Renal pelvis (tissue), 4 donors: Measurements from ENCODE around the gene COL23A1. TPM values are rescaled to one million over a fixed set of nuclear protein-coding genes. Genes with fewer than 3 reads are reported as not detected.

Experiments used
- DNase-seq: peaks from one replicate; pipeline ENCODE4 v3.0.0-alpha.2; 2013
- polyA plus RNA-seq, 3 donors: library from polyadenylated mRNA; unstranded; fragments of 120-200 nt; gene quantifications; one replicate each; pipeline ENCODE4 v1.2.1, GENCODE V29; 2013; ENCODE audit not compliant: insufficient read length in 3 of 3

COL23A1 gene
- polyA plus RNA-seq, 3 donors = 6.3 to 9.0 (median 7.1) TPM

DNA sequence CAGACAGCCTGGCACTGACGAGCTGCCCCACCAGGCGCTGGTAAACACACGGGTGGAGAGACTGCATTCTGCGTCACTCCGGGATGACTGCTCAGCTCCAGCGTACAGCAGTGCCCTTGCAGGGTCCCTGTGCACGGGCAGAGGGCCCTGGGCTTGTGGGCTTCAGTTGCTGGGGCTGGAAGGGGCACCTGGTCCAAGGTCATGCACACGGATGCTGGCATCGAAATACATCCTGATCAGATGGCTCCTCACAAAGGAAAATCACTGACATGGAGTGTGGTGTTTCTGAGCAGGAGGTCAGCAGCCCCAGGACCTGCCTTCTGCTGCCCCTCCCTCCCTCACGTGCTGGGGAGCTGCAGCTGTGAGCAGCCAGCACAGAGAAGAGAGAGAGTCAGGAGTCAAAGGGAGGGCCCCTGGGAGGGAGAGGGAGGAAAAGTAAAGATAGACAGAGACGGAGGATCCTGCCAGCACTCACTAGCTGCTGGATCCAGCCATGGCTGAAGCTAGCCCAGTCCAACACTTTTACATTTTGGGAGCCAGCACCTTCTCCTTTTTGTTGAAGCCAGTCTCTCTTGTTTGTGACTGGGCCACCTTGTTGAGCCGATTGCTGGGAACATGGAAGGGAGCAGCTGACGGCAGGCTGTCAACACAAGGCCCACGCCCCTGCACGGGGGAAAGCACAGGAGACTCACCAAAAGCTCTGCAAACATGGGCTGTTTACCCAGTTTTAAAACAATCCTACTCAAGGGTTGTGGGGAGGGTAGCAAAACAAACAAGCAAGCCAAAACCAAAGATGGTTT is 191.1 kb downstream of the COL23A1 start:
- DNase-seq = no peak

DNA sequence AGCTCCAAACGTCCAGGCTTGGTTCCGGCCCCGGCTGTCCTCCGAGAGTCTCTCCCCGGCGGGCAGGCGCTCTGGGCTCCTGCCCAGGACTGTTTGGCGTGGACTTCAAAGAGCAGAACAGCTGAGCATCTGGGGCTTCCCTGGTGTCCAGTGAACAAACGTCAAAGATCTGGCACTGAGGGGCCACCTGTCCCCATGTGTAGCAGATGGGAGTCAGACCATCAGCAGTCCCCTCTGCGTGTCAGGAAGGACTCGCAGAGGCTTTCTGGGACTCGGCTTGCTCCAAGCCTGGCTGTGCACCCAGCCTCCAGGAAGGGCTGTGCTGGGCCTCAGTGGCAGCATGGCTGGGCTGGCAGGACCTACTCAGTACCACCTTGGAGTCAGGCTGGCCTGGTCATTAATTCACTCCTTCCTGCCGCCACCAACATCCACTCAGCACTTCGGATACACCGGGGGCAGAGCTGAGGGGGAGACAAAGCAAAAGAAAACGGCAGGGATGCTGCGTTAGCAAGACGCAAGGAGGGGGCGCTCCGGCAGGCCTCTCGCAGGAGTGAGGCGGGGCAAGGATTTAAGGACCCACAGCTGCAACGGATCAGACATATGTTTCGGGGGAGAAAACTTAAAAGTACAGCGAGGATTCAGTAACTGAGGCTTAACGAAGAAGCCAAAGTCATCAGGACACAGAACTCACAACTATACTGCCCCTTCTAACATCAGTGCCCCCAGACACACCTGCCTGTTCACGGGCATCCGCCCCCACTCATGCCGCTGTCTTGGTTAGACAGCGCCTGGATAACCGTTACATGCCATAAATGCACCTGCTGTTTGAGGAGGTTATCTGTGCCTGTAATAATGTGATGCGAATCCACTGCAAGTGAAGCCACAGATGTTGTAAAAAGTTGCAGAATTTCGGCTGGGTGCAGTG is 193.1 kb downstream of the COL23A1 start:
- peak; percentile 68 for DNase-seq

DNA sequence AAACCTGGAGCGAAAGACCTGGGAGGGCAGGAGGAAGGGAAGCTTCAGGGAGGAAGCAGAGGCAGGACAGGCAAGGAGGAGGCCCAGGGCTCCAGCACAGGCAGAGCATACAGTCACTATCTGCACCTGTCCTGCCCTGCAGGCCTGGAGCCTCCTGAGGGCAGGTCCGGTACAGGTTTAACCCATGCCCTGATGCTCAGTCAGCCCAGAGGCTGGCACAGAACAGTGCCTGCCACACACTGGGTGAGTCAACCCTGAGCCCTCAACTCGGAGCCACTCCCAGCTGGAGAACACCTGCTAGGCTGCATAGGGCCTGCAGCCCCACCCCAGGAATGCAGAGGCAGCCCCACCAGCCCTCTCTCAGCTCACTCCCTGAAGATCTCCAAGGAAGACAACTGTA is 196.1 kb downstream of the COL23A1 start:
- no peak for DNase-seq

DNA sequence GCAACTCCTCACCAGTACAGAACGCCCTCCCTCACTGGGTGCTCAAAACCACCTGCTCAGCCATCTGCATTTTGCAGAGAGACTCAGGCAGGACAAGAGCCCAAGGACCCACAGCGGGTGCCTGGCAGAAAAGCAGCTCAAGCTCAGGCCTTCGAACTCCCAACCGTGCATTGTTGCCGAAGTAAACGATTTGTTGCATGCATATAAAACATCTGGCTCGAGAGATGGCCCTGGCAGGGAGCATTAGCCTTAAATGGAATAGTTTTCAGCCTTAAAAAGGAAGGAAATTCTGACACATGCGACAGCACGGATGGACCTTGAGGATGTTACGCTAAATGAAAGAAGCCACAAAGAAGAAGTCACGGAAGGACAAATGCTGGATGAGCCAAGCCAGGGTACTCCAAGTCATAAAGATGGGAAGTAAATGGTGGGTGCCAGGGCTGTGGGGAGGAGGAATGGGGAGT is 197.2 kb downstream of the COL23A1 start:
- no peak for DNase-seq

DNA sequence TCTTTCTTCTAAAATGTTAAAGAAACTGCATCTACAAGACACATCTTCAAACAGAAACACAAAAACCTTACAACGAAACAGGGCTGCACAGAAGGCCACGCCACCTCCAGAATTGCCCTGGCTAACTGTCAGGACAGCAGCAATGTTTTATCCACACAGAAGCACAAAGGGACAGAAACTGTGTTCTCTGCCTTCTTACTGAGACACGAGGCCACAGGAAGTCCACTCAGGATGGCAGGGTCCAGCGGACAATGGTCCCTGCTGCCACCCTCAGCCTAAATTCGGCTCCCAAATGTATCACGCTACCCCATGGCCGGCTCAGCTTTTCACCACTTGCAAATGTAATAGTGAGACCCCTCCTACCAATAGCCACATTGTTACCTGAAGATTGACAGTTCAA is 197.8 kb downstream of the COL23A1 start:
- DNase-seq = no peak

DNA sequence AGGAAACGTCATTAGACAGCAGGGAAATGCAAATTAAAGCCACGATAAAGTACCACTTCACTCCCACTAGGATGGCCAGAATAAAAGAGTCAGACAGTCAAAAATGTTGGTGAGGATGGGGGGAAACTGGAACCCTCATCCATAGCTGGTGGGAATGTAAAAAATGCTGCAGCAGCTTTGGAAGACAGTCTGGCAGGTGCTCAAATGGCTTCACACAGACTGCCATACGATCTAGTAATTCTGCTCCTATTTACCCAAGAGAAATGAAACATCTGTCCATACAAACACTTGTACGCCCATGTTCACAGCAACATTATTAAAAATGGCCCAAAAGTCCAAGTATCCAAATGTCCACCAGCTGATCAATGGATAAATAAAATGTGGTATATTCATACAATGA is 198.7 kb downstream of the COL23A1 start:
- no peak for DNase-seq

DNA sequence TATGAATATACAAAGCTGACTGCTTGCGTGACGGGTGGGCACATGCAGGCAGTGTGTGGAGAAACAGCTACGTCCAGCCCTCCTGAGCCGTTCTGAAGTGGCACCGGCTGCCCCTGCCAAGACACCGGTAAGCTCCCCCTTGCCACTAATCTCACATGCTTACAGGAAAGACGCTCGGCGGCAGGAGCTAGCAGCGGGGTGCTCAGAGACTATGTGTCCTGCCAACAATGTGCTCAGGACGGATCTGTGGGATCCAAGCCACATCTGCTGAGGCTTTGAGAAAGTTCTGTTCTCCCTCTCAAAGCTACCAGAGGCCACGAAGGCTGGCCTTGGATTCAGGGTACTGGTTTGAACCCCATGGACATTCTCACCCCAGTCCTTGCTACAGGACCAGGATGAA is 200.4 kb downstream of the COL23A1 start:
- DNase-seq = no peak

DNA sequence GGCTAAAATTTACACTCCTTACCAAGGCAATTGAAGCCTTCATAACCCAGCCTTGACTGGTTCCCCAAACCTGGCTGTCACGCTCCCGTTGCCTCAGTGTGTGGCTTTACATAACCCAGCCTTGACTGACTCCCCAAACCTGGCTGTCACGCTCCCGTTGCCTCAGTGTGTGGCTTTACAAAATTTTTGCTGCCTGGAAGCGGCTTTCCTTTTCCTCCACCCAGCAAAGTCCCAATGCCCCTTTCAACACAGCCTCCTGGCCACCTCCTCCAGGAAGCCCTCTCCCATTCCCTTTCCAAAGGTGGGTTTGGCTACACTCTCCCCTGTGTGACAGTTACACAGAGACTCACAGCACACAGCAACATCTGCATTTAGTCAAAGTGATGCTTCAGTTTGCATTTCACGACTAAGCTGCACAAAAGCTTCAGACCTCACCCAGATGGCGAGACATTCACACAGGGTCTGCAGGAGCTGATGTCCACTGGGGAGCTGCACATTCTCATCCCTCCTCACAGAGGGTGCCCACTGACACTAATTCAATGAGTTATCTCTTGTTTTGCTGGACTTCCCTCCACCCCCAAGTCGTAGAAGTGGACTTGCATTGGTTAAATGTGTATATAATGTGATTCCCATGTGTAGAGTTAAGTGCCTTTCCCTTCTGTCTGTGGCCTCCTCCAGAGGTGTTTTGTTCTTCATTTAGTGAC is 201.0 kb downstream of the COL23A1 start:
- no peak for DNase-seq

DNA sequence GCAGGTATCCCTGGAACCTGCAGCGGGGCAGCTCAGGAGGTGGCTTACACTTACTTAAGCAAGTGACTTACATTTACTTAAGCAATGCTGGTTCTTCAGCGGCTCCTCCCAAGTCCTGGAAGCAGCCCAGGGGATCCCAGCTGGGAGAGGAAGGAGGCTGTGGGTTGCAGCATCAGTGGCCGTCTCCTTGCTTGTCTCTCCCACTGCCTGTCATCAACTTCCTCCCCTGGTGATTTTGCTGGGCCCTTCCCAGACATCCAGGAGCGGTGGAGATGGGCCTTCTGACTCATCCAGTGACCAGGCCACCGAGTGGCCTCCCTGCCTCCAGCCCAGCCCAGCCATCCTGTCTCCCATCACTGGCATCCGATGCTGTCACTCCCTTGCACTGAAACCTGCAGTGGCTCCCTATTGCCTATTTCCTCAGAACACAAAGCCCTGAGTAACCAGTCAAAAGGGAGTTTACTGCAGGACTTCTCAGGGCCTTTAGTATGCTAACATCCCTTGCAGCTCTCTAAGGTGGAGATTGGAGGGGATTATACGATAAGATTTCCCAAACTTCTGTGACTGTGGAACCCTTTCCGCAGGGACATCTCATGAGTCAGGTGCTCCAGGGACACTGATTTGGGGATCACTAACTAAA is 201.7 kb downstream of the COL23A1 start:
- no peak for DNase-seq

DNA sequence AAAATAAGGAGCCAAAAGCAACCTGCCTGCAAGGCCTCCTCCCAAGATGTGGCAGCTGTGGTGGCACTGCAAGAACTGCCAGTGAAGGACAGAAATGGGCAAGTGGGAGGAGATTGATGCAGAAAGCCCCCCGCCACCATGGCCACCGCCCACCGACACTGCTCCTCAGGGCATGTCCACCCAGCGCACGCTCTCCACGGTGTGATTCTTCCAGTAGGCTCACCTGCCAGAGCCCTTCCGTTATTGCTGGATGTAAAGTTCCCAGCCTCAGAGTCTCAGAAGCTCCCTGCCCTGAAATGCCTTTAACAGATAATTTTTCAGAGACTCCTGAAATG is 202.4 kb downstream of the COL23A1 start:
- no peak for DNase-seq

DNA sequence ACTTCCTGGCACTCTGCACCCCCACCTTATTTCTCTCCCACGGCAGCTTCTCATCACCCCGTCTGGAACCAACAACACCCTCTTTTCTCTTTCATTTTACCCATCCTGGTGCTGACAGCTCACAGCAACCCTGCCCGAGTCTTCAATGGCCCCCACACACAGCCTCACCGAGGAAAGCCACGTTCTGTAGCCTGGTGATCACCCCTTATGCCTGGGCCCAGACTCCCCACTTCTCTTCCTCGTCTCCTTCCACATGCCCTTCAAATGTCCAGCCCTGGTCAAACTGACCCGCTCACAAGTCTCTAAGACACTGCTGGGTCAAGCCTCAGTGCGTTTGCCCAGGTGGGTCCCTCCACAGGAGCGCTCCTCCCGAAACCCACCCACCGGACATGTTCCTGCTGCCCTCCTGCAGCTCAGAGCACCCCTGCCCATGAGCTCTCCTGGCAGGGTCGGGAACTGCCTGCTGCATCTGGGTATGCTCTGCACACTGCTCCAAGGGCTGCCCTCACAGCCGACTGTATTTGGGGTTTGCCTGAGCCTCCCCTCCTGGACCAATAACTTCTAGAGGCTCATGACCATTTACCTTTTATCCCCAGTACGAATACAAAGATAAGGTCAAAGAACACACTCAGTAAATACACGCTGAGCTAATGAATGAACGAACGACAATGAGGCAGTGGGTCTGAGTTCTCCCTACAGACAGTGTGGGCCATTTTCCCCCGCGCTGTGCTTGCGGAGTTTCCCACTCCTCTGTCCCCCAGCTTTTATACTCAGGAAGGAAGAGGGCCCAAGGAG is 202.9 kb downstream of the COL23A1 start:
- DNase-seq = no peak

DNA sequence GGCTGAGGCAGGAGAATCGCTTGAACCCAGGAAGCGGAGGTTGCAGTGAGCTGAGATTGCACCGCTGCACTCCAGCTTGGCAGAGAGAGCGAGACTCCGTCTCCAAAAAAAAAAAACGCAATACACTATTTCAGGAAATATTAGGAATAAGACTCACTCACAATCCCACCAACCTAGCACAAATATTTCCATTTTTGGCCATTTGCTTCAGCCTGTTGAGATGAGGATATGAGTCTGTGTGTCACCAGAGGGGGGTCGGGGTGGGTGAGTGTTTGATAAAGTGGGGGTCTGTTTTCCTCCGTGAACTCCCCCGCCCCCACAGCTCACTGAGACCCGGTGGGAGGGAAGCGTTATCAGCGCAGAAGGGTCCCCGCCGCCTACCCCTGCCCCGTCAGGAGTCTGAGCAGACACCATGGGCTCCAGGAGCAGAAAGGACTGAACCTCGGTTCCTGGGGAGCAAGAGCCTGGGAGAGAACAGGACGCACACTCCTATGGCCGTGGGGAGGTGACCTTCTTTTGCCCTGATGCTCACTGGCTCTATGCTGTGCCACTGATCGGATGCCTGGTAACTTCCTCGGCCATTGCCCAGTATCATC is 203.8 kb downstream of the COL23A1 start:
- no peak for DNase-seq

DNA sequence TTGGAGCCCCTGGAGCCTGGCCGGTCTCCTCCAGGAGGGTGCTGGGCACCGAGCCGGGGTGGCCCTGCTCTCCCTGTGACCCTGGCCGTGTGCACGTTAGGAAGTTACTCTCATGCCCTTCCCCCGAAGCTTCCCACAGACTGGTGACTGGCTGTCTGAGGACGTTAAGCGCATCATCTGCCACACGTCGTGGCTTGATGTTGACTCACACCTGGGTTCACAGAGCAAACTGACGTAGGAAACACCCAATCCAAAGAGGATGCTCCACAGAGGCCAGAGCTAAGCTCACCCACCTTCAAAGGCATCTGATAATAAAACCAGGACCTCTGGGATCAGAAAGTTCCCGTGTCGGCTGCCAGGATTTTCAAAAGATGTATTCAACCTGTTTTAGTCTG is 204.7 kb downstream of the COL23A1 start:
- no peak for DNase-seq

DNA sequence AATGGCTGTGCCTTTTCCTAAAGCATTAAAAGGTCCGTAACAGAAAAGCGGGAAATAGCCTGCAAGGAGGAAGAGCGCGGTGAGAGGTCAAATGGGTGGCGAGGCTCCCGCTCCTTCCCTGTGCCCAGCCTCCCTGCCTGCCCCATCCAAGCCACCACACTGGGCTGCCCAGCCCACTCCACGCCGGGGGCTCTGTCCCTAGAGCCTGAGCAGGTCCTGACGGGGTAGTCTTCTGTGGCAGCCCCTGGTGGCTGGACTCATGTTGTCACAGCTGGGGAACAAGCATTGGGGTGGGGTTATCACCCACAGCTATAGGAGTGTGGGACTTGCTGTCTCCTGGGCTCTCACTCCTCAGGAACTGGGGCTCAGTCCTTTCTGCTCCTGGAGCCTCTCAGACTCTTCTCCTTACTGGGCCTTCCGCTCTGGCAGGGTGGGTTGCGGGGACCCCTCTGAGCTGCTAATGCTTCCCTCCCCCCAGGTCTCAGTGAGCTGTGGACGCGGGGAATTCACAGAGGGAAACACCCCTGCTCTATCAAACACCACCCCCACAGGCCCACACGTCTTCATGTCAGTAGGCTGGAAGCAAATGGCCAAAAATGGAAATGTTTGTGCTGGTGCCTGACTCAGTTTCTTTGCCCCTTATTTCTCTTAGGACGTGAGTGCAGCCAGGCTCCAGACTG is 205.2 kb downstream of the COL23A1 start:
- no peak for DNase-seq

DNA sequence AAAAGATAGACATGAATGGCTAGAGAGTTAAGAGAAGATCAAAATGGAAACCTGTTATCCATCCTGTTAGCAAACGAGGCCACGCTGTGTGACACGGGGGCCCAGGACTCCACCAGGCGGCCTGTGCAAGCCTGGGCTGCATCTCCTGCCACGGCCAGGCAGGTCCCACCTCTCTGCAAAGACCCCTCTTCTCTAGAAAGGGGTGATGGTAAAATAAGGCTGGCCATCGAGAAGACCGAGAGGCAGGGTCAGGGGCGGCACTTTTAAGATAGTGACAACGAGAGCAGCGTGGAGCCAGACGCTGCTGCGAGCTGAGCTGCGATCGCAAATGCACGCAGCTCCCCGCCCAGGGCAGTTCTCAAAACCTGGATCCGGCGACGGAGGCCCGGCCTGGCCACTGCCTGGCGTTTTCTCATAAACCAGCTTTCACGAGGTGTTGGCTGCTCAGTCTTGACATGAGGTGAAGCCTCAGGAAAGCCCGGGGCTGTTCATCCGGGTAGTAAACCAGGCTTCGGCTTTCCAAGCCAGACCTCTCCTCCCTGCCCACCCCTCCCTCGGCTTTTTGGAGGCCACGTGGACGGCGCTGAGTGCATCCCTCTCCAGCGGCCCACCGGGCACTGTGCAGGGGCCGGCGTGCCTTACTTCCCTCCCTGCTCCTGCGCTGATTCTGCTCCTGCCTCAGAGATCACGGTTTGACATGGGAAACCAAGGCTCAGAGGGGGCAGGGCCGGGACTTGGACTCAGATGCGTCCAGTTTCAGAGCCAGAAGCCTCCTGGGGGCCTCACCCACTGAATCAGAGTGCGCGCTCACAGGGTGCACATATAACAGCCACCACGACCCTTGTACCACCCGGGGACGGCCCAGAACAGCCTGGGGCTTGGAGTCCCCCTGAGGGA is 206.0 kb downstream of the COL23A1 start:
- DNase-seq = no peak

DNA sequence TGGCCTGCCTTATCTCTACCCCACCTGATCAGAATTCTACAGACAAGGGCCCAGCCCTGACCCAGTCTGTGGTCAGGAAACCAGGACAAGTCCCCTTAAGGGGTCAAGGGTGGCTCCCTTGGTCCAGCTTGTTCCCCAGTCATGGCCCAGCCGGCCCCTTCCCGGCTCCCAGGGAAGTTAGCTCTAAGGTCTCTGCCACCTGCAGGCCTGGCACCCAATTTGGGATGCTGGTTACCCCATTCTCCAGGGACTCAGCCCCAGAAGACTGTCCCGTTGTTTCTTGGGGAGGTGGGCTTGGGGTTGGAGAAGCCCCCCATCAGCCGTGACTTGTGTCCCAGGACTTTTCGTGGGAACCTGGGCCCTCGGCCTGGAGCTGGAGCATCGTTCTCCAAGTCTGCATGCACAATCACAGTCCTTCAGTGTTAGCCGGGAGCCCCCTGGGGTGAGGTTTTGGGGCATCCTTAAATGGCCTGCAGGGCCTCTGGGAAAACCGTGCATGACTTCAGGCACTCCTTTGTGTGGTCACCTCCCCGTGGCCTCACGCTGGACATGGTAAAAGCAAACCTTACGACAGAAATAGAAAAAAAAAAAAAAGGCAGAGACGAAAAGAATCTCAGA is 206.8 kb downstream of the COL23A1 start:
- DNase-seq = no peak

DNA sequence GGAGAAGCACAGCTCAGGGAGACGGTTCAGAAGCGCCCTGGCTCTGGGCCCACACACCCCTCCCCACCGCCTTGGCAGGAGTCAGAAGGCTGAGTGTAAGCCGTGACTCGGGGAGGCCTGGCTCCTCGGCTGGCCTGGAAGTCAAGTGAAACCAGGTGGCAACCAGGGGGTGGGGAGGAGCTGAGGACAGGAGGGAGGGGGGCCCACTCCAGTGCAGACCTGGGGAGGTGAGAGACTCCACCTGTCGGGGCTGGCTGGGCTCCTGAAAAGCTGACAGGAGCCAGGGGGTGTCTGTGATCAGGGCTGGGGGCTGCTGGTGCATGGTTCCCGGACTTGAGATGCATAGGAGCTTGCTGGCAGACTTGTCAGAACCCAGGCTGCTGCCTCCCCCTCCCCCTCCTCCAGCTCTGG is 207.4 kb downstream of the COL23A1 start:
- no peak for DNase-seq

DNA sequence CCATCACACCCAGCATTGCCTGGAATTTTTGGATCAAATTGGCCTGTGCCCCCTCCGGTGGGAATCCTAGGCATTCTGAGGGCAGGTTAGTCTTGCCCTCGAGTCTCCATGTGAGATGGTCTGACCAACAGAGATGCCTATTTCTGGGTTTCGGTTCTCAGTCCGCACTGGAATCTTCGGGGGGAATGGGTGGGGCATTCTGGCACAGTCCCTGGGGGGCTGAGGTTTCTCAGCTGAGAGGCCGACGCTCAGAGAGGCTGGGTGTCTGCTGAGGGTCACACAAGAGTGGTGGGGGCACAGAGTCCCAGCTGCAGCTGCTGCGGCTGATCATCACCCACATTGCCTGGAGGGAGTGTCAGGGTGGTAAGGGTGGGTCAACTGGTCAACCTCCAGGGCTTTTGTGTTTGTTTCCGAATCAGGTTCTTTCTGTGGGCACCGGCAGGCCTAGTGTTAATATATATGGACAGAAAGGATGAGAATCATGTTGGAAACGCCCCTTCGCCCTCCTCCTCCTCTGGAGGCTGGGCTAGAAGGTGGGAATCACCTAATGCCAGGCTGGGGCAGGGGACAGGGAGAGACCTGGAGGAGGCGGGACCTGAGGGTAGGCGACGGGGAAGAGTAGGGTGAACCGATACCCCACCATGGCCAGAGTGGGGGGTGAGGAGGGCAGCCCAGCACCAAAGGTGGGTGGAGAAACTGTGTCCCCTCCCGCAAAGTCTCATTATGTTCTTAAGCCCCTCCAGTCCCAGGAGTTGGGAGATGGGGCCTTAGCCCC is 208.1 kb downstream of the COL23A1 start:
- DNase-seq = no peak
